Measurements from ENCODE around the gene JAZF1.

JAZF1 gene

DNA sequence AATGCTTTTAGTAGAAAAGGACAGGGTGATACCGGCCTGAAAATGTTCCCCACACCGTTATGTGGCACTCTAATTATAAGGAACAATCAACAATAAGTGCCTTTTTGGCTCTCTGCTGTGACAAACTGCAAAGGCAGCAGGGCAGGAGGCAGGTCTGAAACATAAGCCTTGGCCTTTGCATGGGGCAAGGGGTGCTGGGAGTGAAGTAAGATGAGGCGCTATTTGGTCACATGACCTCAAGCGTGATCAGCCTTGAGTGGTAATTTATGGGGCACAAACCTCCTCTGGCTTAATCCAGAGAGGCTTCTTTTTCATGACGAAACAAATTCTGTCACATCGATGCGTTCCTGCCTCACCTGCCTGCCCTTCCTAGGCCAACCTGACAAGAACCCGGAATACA, 237.9 kb downstream of the JAZF1 start:
- Histone ChIP-seq H3K4me1 (ENCODE audit: control insufficient read depth, insufficient read depth, low read length, poor library complexity, severe bottlenecking) (no peaks in the 10 kb centered on the region), H3K36me3 (ENCODE audit: control insufficient read depth, insufficient read depth, low read length) (no peaks in the 10 kb centered on the region), H3K9me3 (ENCODE audit: control insufficient read depth, low read length) (no peaks in the 10 kb centered on the region), H3K4me3 (ENCODE audit: extremely low read depth, insufficient read depth, low read length, poor library complexity, severe bottlenecking) (no peak overlapping the region), H3K27ac (ENCODE audit: low read depth, low read length, severe bottlenecking) (no peak overlapping the region)
- 96 to 97% methylated on average over 7 to 8 of the region's 8 CpGs for WGBS, 2 experiments (ENCODE audit: insufficient coverage in 2 of 2)

GRCh38 chr7:27941522-27941921, 239.1 kb downstream of the JAZF1 start:
- H3K27ac ChIP-seq (ENCODE audit: low read depth, low read length, severe bottlenecking): no peak overlapping the region
- no peak overlapping the region for H3K4me3 ChIP-seq (ENCODE audit: extremely low read depth, insufficient read depth, low read length, poor library complexity, severe bottlenecking)
- WGBS, 2 experiments (ENCODE audit: insufficient coverage in 2 of 2): 22 to 56% methylated on average over 1 to 2 of the region's 2 CpGs
- no peaks in the 10 kb centered on the region for H3K4me1 ChIP-seq (ENCODE audit: control insufficient read depth, insufficient read depth, low read length, poor library complexity, severe bottlenecking)
- no peaks in the 10 kb centered on the region for H3K9me3 ChIP-seq (ENCODE audit: control insufficient read depth, low read length)
- H3K36me3 ChIP-seq (ENCODE audit: control insufficient read depth, insufficient read depth, low read length): no peaks in the 10 kb centered on the region

DNA sequence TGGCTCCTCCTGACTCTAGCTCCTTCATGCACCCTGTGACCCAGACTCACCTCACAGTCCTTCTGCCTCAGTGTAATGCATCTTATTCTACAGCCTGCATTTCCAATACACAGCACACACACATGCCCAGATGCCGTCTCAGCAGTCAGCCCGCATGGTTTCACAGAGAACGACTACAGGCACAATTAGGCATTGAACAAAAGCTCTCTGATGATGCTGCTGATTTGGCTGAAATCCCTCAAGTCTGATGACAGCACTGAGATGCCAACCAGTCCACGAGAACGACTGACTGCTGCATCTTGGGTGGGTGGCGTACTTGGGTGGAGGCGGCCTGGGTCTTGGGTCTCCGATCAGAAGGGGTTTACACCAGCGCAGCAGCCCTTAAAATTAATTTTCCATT, 240.3 kb downstream of the JAZF1 start:
- Histone ChIP-seq H3K4me1 (ENCODE audit: control insufficient read depth, insufficient read depth, low read length, poor library complexity, severe bottlenecking) (no peaks in the 10 kb centered on the region), H3K36me3 (ENCODE audit: control insufficient read depth, insufficient read depth, low read length) (no peaks in the 10 kb centered on the region), H3K9me3 (ENCODE audit: control insufficient read depth, low read length) (no peaks in the 10 kb centered on the region), H3K4me3 (ENCODE audit: extremely low read depth, insufficient read depth, low read length, poor library complexity, severe bottlenecking) (no peak overlapping the region), H3K27ac (ENCODE audit: low read depth, low read length, severe bottlenecking) (no peak overlapping the region)
- WGBS, 2 experiments (ENCODE audit: insufficient coverage in 2 of 2): 76 to 81% methylated on average over 4 to 9 of the region's 9 CpGs

- Histone ChIP-seq H3K27ac (ENCODE audit: low read depth, low read length, severe bottlenecking) (no peak overlapping the region), H3K4me1 (ENCODE audit: control insufficient read depth, insufficient read depth, low read length, poor library complexity, severe bottlenecking) (no peaks in the 10 kb centered on the region), H3K9me3 (ENCODE audit: control insufficient read depth, low read length) (no peaks in the 10 kb centered on the region), H3K36me3 (ENCODE audit: control insufficient read depth, insufficient read depth, low read length) (no peaks in the 10 kb centered on the region), H3K4me3 (ENCODE audit: extremely low read depth, insufficient read depth, low read length, poor library complexity, severe bottlenecking) (no peak overlapping the region)
- WGBS, 2 experiments (ENCODE audit: insufficient coverage in 2 of 2): 93 to 94% methylated on average over 5 to 9 of the region's 10 CpGs
Observed at GRCh38 chr7:27939893-27940292, 240.7 kb downstream of the JAZF1 start.

GRCh38 chr7:27936768-27937102, 243.9 kb downstream of the JAZF1 start:
- peaks cover 6% of the 10 kb centered on the region for H3K4me1 ChIP-seq (ENCODE audit: control insufficient read depth, insufficient read depth, low read length, poor library complexity, severe bottlenecking)
- H3K9me3 ChIP-seq (ENCODE audit: control insufficient read depth, low read length): no peaks in the 10 kb centered on the region
- H3K27ac ChIP-seq (ENCODE audit: low read depth, low read length, severe bottlenecking): no peak overlapping the region
- no peaks in the 10 kb centered on the region for H3K36me3 ChIP-seq (ENCODE audit: control insufficient read depth, insufficient read depth, low read length)
- H3K4me3 ChIP-seq (ENCODE audit: extremely low read depth, insufficient read depth, low read length, poor library complexity, severe bottlenecking): no peak overlapping the region

GRCh38 chr7:27936047-27936767, 244.4 kb downstream of the JAZF1 start:
- WGBS, 2 experiments (ENCODE audit: insufficient coverage in 2 of 2): 89 to 100% methylated on average over 1 to 3 of the region's 6 CpGs
- Histone ChIP-seq H3K4me1 (ENCODE audit: control insufficient read depth, insufficient read depth, low read length, poor library complexity, severe bottlenecking) (peaks cover 6% of the 10 kb centered on the region), H3K4me3 (ENCODE audit: extremely low read depth, insufficient read depth, low read length, poor library complexity, severe bottlenecking) (no peak overlapping the region), H3K27ac (ENCODE audit: low read depth, low read length, severe bottlenecking) (no peak overlapping the region), H3K9me3 (ENCODE audit: control insufficient read depth, low read length) (no peaks in the 10 kb centered on the region), H3K36me3 (ENCODE audit: control insufficient read depth, insufficient read depth, low read length) (no peaks in the 10 kb centered on the region)

DNA sequence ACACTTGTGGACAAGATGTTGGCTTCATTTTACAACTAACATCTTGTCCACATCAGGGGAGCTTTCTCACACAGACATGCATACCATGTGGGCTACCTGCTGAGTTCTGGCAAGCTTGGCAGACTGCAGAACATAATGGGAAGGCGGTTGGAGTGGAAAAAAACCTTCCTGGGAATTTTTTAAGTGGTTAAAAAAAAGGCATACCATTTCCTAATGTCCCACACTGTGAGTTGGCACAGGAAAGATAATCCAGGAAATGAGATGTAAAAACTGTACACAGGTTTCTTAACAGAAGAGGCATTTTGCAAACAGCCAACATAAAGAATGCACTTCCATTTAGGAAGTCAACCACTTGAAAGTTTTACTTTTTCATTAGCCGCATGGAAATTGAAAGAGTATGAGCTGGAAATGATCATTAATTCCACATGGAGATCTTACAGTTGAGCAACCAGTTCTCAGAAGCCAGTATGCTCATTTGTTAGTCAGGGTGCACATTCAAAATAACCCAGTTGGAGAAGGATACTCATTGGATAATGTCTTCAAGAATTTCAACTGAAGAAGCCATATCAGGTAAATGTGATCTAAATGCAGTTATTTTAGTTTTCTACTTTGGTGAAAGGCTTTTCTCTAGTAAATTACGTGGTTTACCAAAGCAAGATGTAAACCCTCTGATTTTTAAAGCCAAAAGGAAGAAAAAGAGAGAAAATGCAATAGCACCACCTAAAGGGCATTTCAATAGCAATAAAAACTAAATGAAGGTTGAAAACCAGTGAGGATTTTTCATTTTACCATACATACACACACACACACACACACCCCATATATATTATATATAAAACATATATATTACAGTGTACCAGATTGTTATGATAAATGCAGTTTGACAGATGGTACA, 246.7 kb downstream of the JAZF1 start:
- Histone ChIP-seq H3K27ac (ENCODE audit: low read depth, low read length, severe bottlenecking) (no peak overlapping the region), H3K4me1 (ENCODE audit: control insufficient read depth, insufficient read depth, low read length, poor library complexity, severe bottlenecking) (peaks cover 6% of the 10 kb centered on the region), H3K4me3 (ENCODE audit: extremely low read depth, insufficient read depth, low read length, poor library complexity, severe bottlenecking) (no peak overlapping the region), H3K36me3 (ENCODE audit: control insufficient read depth, insufficient read depth, low read length) (no peaks in the 10 kb centered on the region), H3K9me3 (ENCODE audit: control insufficient read depth, low read length) (no peaks in the 10 kb centered on the region)
- WGBS, 2 experiments (ENCODE audit: insufficient coverage in 2 of 2): 60 to 74% methylated on average over 1 to 2 of the region's 3 CpGs

GRCh38 chr7:27930910-27931476, 249.6 kb downstream of the JAZF1 start:
- H3K4me3 ChIP-seq (ENCODE audit: extremely low read depth, insufficient read depth, low read length, poor library complexity, severe bottlenecking): no peak overlapping the region
- no peaks in the 10 kb centered on the region for H3K36me3 ChIP-seq (ENCODE audit: control insufficient read depth, insufficient read depth, low read length)
- no peak overlapping the region for H3K27ac ChIP-seq (ENCODE audit: low read depth, low read length, severe bottlenecking)
- H3K4me1 ChIP-seq (ENCODE audit: control insufficient read depth, insufficient read depth, low read length, poor library complexity, severe bottlenecking): peaks cover 6% of the 10 kb centered on the region
- no peaks in the 10 kb centered on the region for H3K9me3 ChIP-seq (ENCODE audit: control insufficient read depth, low read length)

DNA sequence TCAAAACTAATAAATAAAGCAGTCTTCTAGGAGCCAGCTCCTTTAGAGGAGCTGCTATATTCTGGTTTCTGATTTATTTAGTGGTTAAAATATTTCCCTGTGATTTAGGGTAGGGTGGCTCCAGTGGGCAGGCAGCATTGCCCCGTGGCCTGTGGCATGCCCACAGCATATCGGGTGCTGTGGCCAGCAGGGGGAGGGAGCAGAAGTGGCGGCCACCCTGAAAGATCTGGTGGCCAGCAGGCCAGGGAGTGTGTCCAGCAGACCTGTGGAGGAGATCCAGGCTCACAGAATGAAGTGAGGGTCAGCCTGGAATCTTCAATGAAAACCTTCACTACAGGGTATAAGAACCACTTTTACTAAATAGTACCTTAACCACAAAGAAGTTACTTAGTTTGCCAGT, 251.5 kb downstream of the JAZF1 start:
- Histone ChIP-seq H3K27ac (ENCODE audit: low read depth, low read length, severe bottlenecking) (no peak overlapping the region), H3K4me3 (ENCODE audit: extremely low read depth, insufficient read depth, low read length, poor library complexity, severe bottlenecking) (no peak overlapping the region), H3K4me1 (ENCODE audit: control insufficient read depth, insufficient read depth, low read length, poor library complexity, severe bottlenecking) (peaks cover 3% of the 10 kb centered on the region), H3K9me3 (ENCODE audit: control insufficient read depth, low read length) (no peaks in the 10 kb centered on the region), H3K36me3 (ENCODE audit: control insufficient read depth, insufficient read depth, low read length) (no peaks in the 10 kb centered on the region)
- 90 to 100% methylated on average over 2 to 3 of the region's 3 CpGs for WGBS, 2 experiments (ENCODE audit: insufficient coverage in 2 of 2)

- no peaks in the 10 kb centered on the region for H3K36me3 ChIP-seq (ENCODE audit: control insufficient read depth, insufficient read depth, low read length)
- no peak overlapping the region for H3K4me3 ChIP-seq (ENCODE audit: extremely low read depth, insufficient read depth, low read length, poor library complexity, severe bottlenecking)
- no peaks in the 10 kb centered on the region for H3K4me1 ChIP-seq (ENCODE audit: control insufficient read depth, insufficient read depth, low read length, poor library complexity, severe bottlenecking)
- no peaks in the 10 kb centered on the region for H3K9me3 ChIP-seq (ENCODE audit: control insufficient read depth, low read length)
- H3K27ac ChIP-seq (ENCODE audit: low read depth, low read length, severe bottlenecking): no peak overlapping the region
Observed at GRCh38 chr7:27928001-27928400, 252.6 kb downstream of the JAZF1 start.
